Measurements from ENCODE around the gene TNNT2.
A peak's percentile ranks its signal among the peaks of the same experiment; 100 is the strongest.

TNNT2 gene

DNA sequence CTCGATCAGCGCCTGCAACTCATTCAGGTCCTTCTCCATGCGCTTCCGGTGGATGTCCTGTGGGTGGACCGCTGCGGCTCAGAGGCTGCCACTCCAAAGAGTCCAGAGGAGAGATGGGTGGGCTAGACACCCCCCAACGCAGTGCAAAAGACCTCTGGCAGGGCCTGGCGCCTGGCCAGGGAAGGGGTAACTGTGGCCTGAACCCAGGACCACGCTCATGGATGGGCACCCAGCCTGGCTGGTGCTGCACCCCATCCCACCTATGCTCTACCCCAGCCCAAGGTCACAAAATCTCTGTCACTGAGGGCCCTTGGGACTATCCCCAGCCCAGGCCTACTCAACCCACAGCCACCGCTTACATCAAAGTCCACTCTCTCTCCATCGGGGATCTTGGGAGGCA, 12.2 kb downstream of the TNNT2 start:
- DNase-seq (ENCODE audit: low read depth) = no peak

DNA sequence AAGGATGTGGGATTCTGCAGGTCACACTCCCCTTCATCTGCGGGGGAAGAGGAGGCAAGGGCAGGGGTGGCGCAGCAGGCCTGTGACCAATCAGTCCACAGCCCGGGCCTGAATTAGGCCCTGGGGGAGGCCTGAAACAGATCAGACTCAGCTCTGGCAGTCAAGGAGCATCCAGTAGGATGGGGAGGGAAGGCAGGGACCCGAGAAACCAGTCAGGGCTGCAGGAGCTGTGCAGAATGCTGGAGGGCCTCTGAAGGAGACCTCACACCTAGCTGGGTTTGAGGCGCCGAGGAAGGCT, 12.7 kb downstream of the TNNT2 start:
- TF ChIP-seq, protein P1, sequence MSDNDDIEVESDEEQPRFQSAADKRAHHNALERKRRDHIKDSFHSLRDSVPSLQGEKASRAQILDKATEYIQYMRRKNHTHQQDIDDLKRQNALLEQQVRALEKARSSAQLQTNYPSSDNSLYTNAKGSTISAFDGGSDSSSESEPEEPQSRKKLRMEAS (IDR thresholded peaks at IDR 0.05; ENCODE audit: low read depth, low read length) = no peak
- no peak for TF ChIP-seq MYC (IDR thresholded peaks at IDR 0.05; ENCODE audit: low read depth, low read length)
- TF ChIP-seq, protein P2, sequence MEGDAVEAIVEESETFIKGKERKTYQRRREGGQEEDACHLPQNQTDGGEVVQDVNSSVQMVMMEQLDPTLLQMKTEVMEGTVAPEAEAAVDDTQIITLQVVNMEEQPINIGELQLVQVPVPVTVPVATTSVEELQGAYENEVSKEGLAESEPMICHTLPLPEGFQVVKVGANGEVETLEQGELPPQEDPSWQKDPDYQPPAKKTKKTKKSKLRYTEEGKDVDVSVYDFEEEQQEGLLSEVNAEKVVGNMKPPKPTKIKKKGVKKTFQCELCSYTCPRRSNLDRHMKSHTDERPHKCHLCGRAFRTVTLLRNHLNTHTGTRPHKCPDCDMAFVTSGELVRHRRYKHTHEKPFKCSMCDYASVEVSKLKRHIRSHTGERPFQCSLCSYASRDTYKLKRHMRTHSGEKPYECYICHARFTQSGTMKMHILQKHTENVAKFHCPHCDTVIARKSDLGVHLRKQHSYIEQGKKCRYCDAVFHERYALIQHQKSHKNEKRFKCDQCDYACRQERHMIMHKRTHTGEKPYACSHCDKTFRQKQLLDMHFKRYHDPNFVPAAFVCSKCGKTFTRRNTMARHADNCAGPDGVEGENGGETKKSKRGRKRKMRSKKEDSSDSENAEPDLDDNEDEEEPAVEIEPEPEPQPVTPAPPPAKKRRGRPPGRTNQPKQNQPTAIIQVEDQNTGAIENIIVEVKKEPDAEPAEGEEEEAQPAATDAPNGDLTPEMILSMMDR (IDR thresholded peaks at IDR 0.05; ENCODE audit: low read depth, low read length) = no peak
- no peak for TF ChIP-seq POLR2A (IDR thresholded peaks at IDR 0.05; ENCODE audit: extremely low read depth, insufficient read length)
- no peak overlapping the region for H3K4me3 ChIP-seq (ENCODE audit: low read depth, low read length)
- no peak for DNase-seq (ENCODE audit: low read depth)

More for the DNA sequence above, 12.2 kb downstream of the TNNT2 start:
- TF ChIP-seq POLR2A (IDR thresholded peaks at IDR 0.05; ENCODE audit: extremely low read depth, insufficient read length) (no peak), MYC (IDR thresholded peaks at IDR 0.05; ENCODE audit: low read depth, low read length) (no peak)
- TF ChIP-seq, protein P2 (IDR thresholded peaks at IDR 0.05; ENCODE audit: low read depth, low read length) = no peak
- TF ChIP-seq, protein P1 (IDR thresholded peaks at IDR 0.05; ENCODE audit: low read depth, low read length) = no peak
- no peak overlapping the region for H3K4me3 ChIP-seq (ENCODE audit: low read depth, low read length)

DNA sequence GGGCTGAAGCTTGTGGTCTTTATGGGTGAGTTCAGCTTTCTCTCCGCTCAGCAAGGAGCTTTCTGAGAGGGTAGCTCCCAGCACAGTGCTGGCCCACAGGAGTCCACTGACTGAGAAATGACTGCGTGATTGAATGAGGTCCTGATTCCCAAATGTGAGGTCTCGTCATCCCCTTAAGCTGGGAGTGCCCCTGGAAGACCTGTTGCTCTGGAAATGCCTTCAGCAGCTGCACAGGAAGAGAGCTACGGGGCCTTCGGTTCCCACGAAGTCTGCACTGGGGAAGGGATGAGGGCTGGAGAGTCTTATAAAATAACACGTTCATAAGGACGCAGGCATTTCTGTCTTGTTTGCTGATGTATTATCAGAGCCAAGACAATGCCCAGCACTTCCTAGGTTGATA, 14.0 kb downstream of the TNNT2 start:
- no peak overlapping the region for H3K4me3 ChIP-seq (ENCODE audit: low read depth, low read length)
- TF ChIP-seq POLR2A (IDR thresholded peaks at IDR 0.05; ENCODE audit: extremely low read depth, insufficient read length) (no peak), MYC (IDR thresholded peaks at IDR 0.05; ENCODE audit: low read depth, low read length) (no peak)
- TF ChIP-seq, protein P1 (IDR thresholded peaks at IDR 0.05; ENCODE audit: low read depth, low read length) = no peak
- TF ChIP-seq, protein P2 (IDR thresholded peaks at IDR 0.05; ENCODE audit: low read depth, low read length) = no peak

DNA sequence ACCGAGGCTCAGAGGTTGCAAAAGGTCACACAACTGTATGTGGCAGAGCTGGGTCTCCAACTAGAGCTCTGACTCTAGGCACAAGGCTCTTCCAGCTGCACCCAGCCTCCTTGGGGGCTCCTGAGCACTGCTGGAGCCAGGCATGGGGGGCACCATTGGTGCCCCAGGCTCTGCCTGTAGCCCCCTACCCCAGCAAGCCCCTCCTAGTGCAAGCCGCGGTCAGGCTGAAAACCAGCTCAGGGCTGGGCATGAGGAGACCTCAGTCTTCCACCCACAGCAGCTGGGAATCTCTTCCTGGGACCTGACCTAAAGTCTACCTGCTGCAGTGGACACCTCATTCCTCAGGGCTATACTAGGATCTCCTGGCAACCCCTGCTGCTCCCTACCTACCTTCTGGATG, 14.6 kb downstream of the TNNT2 start:
- DNase-seq (ENCODE audit: low read depth) = no peak
- TF ChIP-seq, protein P1 (IDR thresholded peaks at IDR 0.05; ENCODE audit: low read depth, low read length) = no peak
- TF ChIP-seq MYC (IDR thresholded peaks at IDR 0.05; ENCODE audit: low read depth, low read length) = no peak
- TF ChIP-seq, protein P2 (IDR thresholded peaks at IDR 0.05; ENCODE audit: low read depth, low read length) = no peak
- no peak overlapping the region for H3K4me3 ChIP-seq (ENCODE audit: low read depth, low read length)

More for the DNA sequence above, 14.0 kb downstream of the TNNT2 start:
- DNase-seq (ENCODE audit: low read depth) = no peak

DNA sequence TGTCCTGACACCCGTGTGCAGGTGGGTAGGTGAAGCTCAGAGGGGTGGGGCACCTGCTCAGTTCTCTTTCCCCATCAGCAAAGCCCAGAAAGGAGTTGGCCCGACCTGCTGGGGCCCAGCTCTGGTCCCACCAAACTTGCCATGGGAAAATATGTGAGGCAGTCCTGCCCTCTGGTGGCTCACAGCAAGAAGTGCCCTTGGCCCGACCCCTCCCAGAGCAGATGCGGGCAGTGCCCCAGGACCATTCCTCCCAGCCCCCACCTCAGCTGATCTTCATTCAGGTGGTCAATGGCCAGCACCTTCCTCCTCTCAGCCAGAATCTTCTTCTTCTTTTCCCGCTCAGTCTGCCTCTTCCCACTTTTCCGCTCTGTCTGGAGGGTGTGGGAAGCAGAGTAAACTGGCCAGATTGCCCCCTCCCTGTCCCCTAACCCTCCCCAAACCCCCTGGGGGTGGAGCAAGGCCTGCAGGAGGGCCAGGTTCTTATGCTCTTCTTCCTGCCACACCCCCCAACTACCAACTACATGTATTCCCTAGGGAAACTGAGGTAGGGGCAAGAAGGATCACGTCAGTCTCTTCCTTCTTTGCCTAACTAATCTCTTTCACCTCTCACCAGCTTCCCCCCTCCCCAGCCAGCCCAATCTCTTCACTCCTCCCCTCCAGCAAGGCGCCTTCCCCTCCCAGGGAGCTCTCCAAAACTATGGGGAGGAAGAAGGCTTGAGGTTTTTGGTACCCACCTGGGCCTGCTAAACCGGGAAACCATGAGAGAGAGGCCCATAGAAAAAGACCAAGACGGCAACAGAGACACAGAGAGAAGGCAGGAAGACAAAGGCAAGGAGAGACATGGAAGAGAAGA, 15.6 kb downstream of the TNNT2 start:
- peak; percentile 56 for DNase-seq (ENCODE audit: low read depth)
- TF ChIP-seq POLR2A (IDR thresholded peaks at IDR 0.05; ENCODE audit: extremely low read depth, insufficient read length) (no peak), MYC (IDR thresholded peaks at IDR 0.05; ENCODE audit: low read depth, low read length) (no peak)
- TF ChIP-seq, protein P1 (IDR thresholded peaks at IDR 0.05; ENCODE audit: low read depth, low read length) = no peak
- TF ChIP-seq, protein P2 (IDR thresholded peaks at IDR 0.05; ENCODE audit: low read depth, low read length) = peak; percentile 74
- H3K4me3 ChIP-seq (ENCODE audit: low read depth, low read length) = no peak overlapping the region

All from NB4 (cell line).